AG09319 (cell line): Measurements from ENCODE around the gene SLCO2A1.

Experiments
- DNase-seq: peaks from one replicate; pipeline ENCODE4 v3.0.0-alpha.2; 2010; ENCODE audit warnings: low read depth; ENCODE audit errors: extremely low read depth
- CTCF ChIP-seq: IDR thresholded peaks from 2 replicates; pipeline ENCODE4 v1.5.1; 2011; ENCODE audit warnings: low read depth, mild to moderate bottlenecking, inconsistent platforms, low read length, moderate library complexity

SLCO2A1 gene

GRCh38 chr3:134029734-134030378 lies at the start of gene SLCO2A1:
Gene SLCO2A1 (minus strand): TSS chr3:134029925. CDS start chr3:134029802, 123 bp downstream.
- no peak for TF ChIP-seq CTCF
- DNase-seq, result no peak

- no peak for DNase-seq
- no peak for TF ChIP-seq CTCF
Observed at GRCh38 chr3:134079111-134079547, 49.4 kb upstream of the SLCO2A1 start.

GRCh38 chr3:134078169-134078831 lies 48.6 kb upstream of the SLCO2A1 start:
- no peak for DNase-seq
- TF ChIP-seq CTCF, result no peak

GRCh38 chr3:134077649-134078161 lies 48.0 kb upstream of the SLCO2A1 start:
- TF ChIP-seq CTCF, result no peak
- DNase-seq, result no peak

- TF ChIP-seq CTCF, result no peak
Observed at GRCh38 chr3:134076851-134077250, 47.1 kb upstream of the SLCO2A1 start.

GRCh38 chr3:134075846-134076245 lies 46.1 kb upstream of the SLCO2A1 start:
- DNase-seq, result no peak
- TF ChIP-seq CTCF, result no peak

More at GRCh38 chr3:134076851-134077250, 47.1 kb upstream of the SLCO2A1 start:
- no peak for DNase-seq

- no peak for DNase-seq
- TF ChIP-seq CTCF, result no peak
Observed at GRCh38 chr3:134075568-134075825, 45.8 kb upstream of the SLCO2A1 start.
